Measurements from ENCODE around the gene PKDREJ.

GRCh38 chr22:46229701-46230100 lies 33.4 kb downstream of the PKDREJ start:
- TF ChIP-seq CTCF (IDR thresholded peaks at IDR 0.05) (no peak), POLR2AphosphoS5 (IDR thresholded peaks at IDR 0.05) (no peak)

Measured in upper lobe of left lung (tissue), 4 donors.